Measurements from ENCODE around the gene GLDC.

The GLDC gene

DNA sequence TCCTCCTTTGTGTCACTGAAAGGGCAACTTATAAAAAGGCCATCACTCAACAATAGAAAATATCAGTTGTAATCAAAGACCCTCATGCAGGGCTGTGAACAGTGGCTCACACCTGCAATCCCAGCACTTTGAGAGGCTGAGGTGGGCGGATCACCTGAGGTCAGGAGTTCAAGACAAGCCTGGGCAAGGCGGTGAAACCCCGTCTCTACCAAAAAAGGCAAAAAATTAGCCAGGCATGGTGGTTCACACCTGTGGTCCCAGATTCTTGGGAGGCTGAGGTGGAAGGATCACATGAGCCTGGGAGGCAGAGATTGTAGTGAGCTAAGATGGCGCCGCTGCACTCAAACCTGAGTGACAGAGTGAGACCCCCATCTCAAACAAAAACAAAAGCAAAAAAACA, 24.7 kb downstream of the GLDC start:
- no peak for DNase-seq (ENCODE audit: low read depth in 2 of 2)

DNA sequence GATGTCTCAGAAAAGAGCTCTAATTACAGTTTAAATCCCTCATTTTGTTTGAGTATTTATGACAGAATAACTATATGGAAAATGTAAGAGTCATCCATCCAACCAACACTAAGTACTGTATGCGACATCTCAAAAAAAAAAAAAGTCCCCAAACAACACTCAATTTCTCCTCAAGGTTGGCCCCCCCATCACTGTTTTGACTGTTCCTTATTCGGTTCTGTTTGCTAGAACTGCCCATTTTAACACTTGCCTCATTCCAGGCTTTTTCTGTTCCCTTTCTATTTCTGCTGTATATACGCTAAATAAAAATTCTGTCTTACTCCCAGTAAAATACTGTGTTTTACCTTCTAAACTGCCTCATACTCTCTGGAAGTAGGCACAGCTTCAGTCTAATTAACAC, 25.2 kb downstream of the GLDC start:
- DNase-seq (ENCODE audit: low read depth in 2 of 2): no peak

DNA sequence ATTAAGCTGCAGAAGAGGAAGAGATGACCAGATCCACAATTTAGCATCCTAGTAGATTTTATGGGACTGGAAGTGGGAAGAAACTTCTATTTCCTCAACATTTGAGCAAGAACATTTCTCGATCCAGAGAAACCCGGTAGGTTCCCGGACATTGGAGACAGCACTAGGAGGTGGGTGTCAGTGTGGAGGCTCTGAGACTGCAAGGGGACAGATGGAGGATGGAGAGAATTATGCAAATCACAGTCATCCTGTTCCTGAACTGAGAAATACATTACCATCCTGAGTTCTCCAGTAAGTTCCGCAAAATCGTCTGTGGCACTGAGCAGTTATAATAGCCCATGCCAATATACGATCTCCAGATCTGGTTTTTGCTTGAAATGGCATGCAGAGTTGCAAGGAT, 25.6 kb downstream of the GLDC start:
- no peak for DNase-seq (ENCODE audit: low read depth in 2 of 2)

DNA sequence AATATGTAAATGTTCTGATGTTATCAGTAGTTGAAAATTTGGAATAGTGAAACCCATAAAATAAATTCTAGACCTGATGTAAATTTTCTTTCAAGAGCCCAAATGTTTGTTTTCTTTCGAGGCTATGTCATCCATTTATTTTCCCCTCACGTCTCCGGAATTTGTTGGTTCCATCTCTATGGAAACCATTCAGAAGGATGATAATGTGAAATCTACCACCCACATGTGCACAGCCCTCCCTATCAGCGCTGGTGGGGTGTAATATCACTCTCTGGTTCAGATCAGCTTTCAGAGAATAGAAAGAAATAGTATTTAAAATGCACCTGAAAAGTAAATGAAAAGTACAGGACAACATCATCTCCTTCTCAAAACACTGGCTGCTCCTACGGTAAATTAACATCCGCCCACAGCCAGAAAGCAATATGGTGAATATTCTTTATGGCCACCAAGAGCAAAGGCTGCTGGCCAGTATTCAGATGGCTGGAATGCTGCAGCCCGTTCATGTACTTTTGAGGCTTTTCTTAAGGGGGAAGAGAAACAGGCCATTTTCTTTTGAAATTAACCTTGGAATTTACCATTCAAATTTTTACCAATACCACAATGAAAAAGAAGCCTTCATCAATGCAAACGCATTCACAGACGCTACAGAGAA, 28.5 kb downstream of the GLDC start:
- no peak for DNase-seq (ENCODE audit: low read depth in 2 of 2)

DNA sequence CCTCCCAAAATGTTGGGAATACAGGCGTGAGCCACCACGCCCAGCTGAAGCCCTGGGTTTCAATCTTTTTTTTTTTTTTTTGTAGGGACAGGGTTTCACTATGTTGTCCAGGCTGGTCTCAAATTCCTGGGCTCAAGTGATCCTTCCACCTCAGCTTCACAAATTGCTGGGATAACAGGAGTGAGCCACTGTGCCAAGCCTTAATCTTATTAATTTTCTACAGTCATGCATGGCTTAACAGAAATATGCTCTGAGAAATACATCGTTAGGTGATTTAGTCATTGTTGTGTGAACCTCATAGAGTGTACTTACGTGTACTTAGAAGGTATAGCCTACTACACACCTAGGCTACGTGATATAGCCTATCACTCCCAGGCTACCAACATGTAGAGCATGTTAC, 31.0 kb downstream of the GLDC start:
- no peak for DNase-seq (ENCODE audit: low read depth in 2 of 2)

DNA sequence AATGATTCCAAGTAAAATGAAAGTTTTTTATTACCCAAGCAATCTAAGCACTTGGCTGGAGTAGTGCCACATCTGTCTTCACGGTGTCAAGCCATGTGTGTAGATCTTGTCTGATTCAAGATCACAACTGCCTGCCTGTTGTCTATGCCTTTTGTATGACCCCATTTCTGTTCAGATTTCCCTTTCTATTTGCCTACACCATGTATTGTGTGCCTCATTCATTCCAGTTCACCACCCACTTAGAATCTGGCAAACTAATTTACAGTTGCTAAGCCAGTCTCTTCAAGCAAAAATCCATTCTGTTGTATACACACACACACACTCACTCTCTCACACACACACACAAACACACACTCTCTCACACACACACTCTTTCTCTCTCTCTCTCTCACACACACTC, 33.7 kb downstream of the GLDC start:
- no peak for DNase-seq (ENCODE audit: low read depth in 2 of 2)

DNA sequence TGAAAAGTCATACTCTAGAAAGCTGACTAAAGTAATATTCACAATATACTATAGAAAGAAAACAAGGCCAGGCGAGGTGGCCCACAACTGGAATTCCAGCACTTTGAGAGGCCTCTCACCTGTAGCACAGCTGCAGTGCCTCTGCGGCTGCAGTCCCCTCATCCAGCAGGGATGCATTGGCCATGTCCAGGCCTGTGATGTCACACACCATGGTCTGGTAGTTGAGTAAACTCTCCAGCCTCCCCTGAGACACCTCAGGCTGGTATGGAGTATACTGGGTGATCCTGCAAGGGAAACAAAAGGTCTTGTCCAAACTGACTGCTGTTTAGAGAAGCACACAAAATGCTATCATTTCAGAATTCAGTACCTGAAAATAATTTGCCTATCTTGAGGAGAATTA, 35.5 kb downstream of the GLDC start:
- no peak for DNase-seq (ENCODE audit: low read depth in 2 of 2)

DNA sequence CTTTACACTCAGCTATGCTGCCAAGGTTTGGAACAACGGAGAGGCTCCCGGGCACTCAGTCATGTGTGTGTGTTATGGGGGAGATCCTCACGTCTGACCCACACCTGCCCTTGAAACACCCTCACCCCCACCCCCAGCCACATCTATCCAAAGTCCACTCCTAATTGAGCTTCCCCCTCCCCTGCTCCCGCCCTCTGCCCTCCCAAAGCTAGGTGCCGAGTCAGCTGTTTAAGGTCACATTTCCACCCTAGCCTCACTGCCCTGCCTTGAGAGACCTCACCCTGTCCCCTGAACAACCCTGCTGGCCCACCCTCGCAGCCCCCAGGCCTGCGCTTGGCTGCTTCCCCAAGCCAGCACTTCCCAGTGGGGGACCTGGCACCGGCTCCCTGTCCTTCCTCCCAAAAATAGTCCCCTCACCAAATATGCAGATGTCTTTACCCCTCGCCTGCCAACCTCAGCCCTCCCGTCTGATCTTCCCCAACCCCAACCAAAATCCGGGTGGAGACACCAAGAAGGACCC, 36.0 kb downstream of the GLDC start:
- DNase-seq (ENCODE audit: low read depth in 2 of 2): no peak

DNA sequence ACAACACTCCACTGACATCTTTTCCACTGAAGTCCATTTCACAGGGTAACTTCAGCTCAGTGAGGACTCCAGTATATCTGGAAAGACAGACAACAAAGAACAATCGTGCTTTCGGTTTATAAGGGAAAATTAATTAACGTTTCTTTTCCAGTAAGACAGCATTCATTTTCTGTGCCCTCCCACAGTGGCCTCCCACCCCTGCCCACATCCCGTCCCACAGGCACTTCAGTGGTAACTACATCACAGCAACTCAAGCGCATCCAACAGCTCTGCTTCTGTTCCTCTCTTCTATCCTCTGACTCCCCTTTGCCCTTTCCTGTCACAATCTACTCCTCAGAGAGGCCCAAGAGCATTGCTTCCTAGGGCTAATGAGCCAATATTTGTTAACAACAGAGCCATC, 40.3 kb downstream of the GLDC start:
- no peak for DNase-seq (ENCODE audit: low read depth in 2 of 2)

DNA sequence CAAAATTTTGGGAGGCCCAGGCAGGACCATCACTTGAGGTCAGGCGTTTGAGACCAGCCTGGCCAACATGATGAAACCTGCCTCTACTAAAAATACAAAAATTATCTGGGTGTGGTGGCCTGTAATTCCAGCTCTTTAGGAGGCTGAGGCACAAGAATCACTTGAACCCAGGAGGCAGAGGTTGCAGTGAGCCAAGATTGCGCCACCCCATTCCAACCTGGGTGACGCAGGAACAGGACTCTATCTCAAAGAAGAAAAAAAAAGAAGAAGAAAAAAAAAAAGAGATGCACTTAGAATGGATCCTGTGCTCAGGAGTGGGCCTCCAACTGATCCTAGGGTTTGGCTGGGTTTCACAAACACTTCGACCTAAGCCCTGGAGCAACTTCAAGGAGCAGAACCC, 45.1 kb downstream of the GLDC start:
- no peak for DNase-seq (ENCODE audit: low read depth in 2 of 2)

DNA sequence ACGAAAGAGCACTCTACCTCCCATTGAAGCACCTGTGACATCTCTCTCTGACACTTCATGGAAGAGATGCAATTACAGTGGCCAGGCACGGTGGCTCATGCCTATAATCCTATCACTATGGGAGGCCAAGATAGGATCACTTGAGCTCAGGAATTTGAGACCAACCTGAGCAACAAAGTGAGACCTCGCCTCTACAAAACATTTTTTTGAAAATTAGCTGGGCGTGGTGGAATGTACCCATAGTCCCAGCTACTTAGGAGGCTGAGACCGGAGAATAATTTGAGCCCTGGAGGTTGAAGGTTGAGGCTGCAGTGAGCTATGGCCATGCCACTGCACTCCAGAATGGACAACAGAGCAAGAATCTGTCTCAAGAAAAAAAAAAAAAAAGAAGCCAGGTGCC, 45.5 kb downstream of the GLDC start:
- DNase-seq (ENCODE audit: low read depth in 2 of 2): no peak

DNA sequence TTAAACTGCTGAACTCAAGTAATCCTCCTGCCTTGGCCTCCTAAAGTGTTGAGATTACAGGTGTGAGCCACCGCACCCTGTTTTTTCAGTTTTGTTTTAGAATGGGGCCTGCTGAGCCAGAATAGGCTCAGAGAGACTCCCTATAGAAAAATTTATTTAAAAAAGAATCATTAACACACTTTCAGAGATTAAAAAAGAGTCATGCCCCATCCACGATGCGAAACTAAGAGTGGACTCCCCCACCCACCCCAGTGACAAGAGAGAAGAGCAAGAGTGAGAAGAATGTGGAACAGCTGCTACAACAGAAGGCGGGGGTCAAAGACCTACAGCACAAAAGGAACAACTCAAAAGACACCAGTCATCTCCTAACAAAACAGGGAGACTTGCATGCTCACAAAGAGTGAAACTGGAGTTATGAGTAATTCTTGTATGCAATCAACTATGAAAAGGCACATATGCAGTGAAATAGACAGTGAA, 47.2 kb downstream of the GLDC start:
- peak in 1 of 2 donors; percentile 11 for DNase-seq (ENCODE audit: low read depth in 2 of 2)

DNA sequence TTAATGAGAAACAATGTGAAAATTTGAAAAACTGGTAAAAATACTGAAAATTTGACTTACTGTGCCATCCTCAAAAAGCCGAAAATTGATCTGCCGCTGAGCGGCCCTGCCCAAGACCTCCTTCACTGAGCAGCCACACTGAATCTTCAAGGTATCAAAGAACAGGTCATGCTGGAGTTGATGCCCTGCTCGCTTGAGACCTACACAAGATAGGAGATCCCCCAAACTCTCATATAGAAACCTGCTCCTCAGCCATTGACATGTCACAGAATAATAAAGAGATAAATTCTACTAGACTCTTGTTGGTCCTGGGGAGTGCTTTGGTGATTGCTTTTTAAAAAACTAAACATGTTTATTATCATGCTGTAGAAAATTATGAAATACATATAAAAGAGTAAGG, 52.7 kb downstream of the GLDC start:
- no peak for DNase-seq (ENCODE audit: low read depth in 2 of 2)

DNA sequence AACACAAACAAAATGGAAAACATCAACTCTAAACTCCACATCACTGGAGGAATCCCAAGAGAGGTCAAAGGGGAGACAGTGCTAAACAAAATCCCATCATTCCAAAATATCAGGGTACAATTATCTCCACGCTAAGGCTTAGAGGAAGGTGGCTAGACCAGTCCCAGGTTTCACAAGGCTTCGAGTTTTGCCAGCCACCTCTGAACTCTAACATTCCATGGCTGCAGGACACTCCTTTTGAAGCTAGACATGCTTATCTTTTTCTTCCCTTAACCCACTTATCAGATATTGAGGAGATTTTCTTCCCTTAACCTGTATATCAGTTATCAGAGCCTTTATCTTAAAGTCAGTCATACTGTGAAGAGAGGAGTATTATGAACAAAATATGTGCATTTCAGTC, 53.3 kb downstream of the GLDC start:
- no peak for DNase-seq (ENCODE audit: low read depth in 2 of 2)

DNA sequence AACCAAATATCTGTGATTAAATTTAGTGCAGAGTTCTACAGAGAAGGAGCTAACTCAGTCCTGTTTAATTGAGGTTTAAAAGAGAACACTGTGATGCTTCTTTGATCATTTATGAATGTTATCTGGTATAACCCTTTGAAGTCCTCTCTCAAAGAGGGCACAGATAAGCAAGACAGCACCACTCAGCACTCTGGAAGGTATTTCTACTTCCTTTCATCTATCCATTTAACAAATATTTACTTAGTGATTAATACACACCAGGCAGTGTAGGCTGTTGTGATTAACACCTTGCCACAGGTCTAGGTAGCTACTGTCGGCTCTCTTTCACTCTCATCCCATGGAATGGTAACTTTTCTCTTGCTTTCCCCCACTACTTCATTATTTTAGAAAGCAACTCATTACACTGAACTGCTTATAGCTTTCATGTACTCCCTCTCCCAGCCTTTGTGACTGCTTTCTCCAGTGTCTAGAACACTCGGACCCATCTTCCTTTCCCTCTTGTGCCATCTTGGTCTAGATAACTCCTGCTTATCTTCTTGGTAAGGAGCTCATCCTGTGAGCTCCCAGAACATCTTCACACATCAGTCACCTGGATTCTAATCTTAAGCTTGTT, 54.7 kb downstream of the GLDC start:
- DNase-seq (ENCODE audit: low read depth in 2 of 2): no peak

DNA sequence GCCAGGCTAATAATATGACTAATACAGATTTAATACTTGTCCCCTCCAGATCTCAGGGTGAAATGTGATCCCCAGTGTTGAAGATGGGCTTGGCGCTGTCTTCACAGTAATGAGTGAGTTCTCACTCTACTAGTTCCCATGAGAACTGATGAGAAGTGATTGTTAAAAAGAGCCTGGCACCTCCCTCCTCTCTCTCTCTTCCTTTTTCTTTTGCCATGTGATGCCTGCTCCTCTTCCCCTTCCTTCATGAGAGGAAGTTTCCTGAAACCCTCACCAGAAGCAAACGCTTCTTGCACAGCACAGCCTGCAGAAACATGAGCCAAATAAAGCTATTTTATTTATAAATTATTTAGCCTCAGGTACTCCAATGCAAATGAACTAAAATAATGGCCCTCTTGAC, 55.2 kb downstream of the GLDC start:
- DNase-seq (ENCODE audit: low read depth in 2 of 2): no peak

DNA sequence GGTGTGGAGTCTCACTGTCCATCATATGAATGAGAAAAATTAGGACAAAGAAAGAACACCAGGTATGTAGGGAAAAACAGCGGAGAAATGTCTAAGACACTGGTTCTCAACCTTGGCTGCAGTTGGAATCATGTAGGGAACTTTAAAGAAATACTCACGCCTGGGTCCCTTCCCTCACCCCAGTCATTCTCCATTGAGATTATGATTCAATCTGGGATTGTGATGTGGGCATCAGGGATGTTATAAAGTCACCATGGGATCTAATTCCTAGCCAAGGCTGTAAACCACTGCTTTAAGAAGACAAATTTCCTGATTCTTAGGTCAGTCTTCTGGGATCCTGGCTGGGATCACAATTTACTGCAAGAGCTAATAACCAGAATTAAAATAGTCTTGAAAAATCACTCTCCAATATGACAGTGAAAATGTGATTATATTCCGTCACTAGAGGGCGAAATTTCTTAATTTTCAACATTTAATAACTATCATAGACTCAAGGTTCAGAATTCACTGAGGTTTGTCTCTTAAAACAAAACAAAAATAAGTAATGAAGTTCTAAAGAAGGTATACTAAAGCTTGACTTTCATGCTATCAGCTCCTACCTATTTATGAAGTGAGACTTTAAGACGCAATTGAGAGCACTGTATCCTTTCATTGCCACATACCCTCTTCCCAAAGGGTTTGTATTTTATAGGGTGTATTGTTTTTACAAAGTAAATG, 60.5 kb downstream of the GLDC start:
- DNase-seq (ENCODE audit: low read depth in 2 of 2): no peak

DNA sequence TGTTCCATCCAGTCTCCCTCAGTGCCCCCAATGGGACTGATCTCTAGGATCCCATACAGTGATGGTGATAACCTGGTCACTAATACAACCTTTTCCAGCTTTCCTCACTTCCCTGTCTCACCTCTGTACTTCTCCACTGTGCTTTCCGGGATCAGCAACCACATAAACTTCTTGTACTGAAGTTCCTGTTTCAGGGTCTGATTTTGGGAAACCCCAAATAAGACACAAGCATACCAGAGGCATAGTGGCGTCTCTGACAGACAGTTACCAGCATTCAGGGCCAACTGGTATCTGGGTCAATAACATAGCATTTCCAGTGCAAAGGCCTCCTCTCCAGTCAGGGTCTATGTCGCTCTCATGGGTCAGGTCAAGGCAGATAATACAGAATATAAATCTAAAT, 64.3 kb downstream of the GLDC start:
- no peak for DNase-seq (ENCODE audit: low read depth in 2 of 2)

DNA sequence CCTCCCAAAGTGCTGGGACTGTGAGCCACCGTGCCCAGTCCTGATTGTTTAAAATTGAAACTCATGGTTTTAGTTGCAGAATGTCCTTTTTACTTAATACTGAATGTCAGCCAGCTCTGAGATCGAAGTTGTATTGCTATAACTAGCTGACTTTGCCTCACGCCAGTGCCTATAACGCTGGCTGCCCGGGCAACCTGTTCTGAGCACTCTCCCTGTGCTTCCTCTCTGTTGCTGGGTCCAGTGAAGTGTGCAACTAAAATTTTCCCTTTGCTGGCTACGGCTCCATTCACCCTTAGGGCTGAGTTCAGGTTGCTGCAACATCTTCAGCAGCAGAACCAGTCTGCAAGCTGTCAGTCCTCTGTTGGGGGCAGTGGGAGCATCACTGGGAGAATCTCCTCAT, 65.9 kb downstream of the GLDC start:
- no peak for DNase-seq (ENCODE audit: low read depth in 2 of 2)

DNA sequence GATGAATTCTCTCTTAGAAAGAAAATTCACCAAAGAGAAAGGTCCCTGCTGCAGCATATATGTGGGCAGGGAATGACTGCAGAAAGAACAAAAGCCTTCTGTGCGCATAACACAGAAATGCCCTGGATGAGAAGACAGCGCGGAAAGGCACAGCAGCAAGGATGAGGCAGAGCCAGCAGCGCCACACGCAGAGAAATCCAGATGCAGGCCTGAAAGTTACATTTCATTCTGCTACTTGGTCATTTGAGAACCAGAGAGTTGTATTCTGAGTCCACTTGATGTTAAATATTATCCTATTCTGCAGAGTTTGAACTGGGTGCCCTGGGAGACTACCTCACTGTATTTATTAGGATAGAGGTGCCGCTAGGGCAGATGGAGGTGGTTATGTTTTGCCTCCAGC, 68.5 kb downstream of the GLDC start:
- no peak for DNase-seq (ENCODE audit: low read depth in 2 of 2)

DNA sequence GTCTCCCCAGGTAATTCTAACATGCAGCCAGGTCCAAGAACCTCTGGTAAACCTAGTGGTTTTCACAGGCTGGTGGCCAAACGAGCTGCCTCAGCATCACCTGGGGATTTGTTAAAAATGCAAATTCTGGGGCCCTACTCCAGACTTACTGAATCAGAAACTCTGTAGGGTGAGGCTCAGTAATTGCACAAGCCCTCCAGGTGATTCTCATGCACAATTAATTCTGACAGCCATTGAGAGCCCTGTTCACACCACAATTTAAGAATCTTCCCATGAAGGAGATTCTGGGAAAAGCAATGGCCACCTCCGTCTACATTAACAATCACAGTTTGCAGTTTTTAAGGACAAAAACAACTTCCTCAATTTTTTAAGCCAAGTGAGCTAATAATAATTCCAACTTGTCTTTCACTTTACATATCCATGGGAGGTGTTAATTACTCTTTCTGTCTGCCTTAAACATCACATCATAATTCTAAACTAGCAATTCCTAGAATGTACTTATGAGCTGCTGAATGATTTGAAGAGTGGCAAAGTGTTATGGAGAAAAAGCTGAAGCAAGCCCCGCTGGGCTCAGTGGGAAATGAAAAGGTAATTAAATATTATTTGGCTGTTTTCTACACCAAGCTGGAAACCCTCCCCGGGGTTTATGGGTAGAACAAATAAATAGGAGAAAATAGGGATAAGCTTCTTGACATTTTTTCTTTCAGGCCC, 70.0 kb downstream of the GLDC start:
- no peak for DNase-seq (ENCODE audit: low read depth in 2 of 2)

DNA sequence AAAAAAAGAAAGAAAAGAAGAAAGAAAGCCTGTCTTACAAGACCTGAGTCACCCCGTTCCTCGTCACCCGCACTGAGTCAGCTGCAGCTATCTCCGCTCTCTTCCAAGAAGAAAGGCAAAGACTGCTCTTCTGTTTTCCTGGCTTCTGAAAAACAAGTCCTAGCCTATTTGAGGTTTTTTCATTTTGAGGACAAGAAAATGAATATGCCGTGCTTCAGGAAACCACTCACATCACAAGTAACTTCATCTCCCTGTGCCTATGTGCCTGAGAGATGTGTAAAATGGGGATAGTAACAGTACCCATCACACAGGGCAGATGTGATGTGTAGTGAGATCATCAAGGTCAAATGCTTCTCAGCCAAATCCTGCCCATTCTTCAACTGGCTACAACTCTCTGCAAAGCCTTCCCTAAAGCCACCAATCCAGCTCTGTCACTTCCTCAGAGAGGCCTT, 78.4 kb downstream of the GLDC start:
- DNase-seq (ENCODE audit: low read depth in 2 of 2): no peak

All from stimulated activated CD8-positive, alpha-beta memory T cell treated with anti-CD3 and anti-CD28 coated beads, Interleukin-2, amount 100 ng/mL, for 48 hours (primary cell).